ENCODE measurements around the gene OR2T3.

DNA sequence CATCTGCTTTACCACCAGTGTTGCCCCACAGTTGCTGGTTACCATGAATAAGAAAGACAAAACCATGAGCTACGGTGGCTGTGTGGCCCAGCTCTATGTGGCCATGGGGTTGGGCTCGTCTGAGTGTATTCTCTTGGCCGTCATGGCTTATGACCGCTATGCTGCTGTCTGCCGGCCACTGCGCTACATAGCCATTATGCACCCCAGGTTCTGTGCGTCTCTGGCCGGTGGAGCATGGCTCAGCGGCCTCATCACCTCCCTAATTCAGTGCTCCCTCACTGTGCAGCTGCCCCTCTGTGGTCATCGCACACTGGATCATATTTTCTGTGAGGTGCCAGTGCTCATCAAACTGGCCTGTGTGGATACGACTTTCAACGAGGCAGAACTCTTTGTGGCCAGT is 48.7 kb downstream of the OR2T3 start:
- TF ChIP-seq, protein P1, sequence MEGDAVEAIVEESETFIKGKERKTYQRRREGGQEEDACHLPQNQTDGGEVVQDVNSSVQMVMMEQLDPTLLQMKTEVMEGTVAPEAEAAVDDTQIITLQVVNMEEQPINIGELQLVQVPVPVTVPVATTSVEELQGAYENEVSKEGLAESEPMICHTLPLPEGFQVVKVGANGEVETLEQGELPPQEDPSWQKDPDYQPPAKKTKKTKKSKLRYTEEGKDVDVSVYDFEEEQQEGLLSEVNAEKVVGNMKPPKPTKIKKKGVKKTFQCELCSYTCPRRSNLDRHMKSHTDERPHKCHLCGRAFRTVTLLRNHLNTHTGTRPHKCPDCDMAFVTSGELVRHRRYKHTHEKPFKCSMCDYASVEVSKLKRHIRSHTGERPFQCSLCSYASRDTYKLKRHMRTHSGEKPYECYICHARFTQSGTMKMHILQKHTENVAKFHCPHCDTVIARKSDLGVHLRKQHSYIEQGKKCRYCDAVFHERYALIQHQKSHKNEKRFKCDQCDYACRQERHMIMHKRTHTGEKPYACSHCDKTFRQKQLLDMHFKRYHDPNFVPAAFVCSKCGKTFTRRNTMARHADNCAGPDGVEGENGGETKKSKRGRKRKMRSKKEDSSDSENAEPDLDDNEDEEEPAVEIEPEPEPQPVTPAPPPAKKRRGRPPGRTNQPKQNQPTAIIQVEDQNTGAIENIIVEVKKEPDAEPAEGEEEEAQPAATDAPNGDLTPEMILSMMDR (IDR thresholded peaks at IDR 0.05): no peak
- TF ChIP-seq POLR2A (IDR thresholded peaks at IDR 0.05): no peak
